ENCODE data around the gene FTSJ1.

Gene FTSJ1

GRCh38 chrX:48466696-48467095 is 9.3 kb upstream of the FTSJ1 start:
- Histone ChIP-seq H3F3A (ENCODE audit: low read depth) (no peaks in the 10 kb centered on the region), H3K4me1 (ENCODE audit: insufficient read depth, low read length, poor library complexity, severe bottlenecking) (peaks cover 9% of the 10 kb centered on the region), H4K20me1 (ENCODE audit: insufficient read depth, low read length, poor library complexity, severe bottlenecking) (no peaks in the 10 kb centered on the region), H3K4me2 (ENCODE audit: low read depth, low read length, poor library complexity, severe bottlenecking) (no peak overlapping the region), H3K4me3 (ENCODE audit: low read length, poor library complexity, severe bottlenecking) (no peak overlapping the region), H3K9me3 (ENCODE audit: insufficient read depth, low read depth, low read length) (no peaks in the 10 kb centered on the region), H3K9me2 (replicated peaks; ENCODE audit: low read depth, low read length) (no peaks in the 10 kb centered on the region), H3K9ac (ENCODE audit: low read depth, low read length, poor library complexity, severe bottlenecking) (no peak overlapping the region), H2AFZ (ENCODE audit: low read length) (no peak overlapping the region), H3K36me3 (ENCODE audit: insufficient read depth, low read length) (no peaks in the 10 kb centered on the region; the same call in 1 of the 2 replicates), H3K27me3 (ENCODE audit: insufficient read depth, low read length, poor library complexity, severe bottlenecking) (no peaks in the 10 kb centered on the region), H3K79me2 (ENCODE audit: insufficient read depth, low read length) (no peaks in the 10 kb centered on the region; the same call in none of the 2 replicates)
- TF ChIP-seq CTCF (conservative IDR thresholded peaks at IDR 0.05; ENCODE audit: low read length) (peak; percentile 36; the same call in 1 of the 2 replicates), EZH2phosphoT487 (IDR thresholded peaks at IDR 0.05; ENCODE audit: borderline replicate concordance) (no peak)

- Histone ChIP-seq H4K20me1 (ENCODE audit: insufficient read depth, low read length, poor library complexity, severe bottlenecking) (no peaks in the 10 kb centered on the region), H3K4me3 (ENCODE audit: low read length, poor library complexity, severe bottlenecking) (peak overlapping the region; percentile 95), H3K79me2 (ENCODE audit: insufficient read depth, low read length) (no peaks in the 10 kb centered on the region; the same call in none of the 2 replicates), H3K9me3 (ENCODE audit: insufficient read depth, low read depth, low read length) (no peaks in the 10 kb centered on the region), H3K9me2 (replicated peaks; ENCODE audit: low read depth, low read length) (no peaks in the 10 kb centered on the region), H3K27me3 (ENCODE audit: insufficient read depth, low read length, poor library complexity, severe bottlenecking) (no peaks in the 10 kb centered on the region), H3K4me1 (ENCODE audit: insufficient read depth, low read length, poor library complexity, severe bottlenecking) (peaks cover 9% of the 10 kb centered on the region), H3F3A (ENCODE audit: low read depth) (no peaks in the 10 kb centered on the region), H3K4me2 (ENCODE audit: low read depth, low read length, poor library complexity, severe bottlenecking) (peak overlapping the region; percentile 82), H2AFZ (ENCODE audit: low read length) (no peak overlapping the region), H3K36me3 (ENCODE audit: insufficient read depth, low read length) (no peaks in the 10 kb centered on the region), H3K9ac (ENCODE audit: low read depth, low read length, poor library complexity, severe bottlenecking) (peak overlapping the region; percentile 91)
- TF ChIP-seq EZH2phosphoT487 (IDR thresholded peaks at IDR 0.05; ENCODE audit: borderline replicate concordance) (no peak), CTCF (conservative IDR thresholded peaks at IDR 0.05; ENCODE audit: low read length) (no peak)
Measured at GRCh38 chrX:48467281-48467761, 8.7 kb upstream of the FTSJ1 start.

- Histone ChIP-seq H3K4me2 (ENCODE audit: low read depth, low read length, poor library complexity, severe bottlenecking) (peak overlapping the region; percentile 82), H3K36me3 (ENCODE audit: insufficient read depth, low read length) (no peaks in the 10 kb centered on the region), H3K9ac (ENCODE audit: low read depth, low read length, poor library complexity, severe bottlenecking) (peak overlapping the region; percentile 91), H3F3A (ENCODE audit: low read depth) (no peaks in the 10 kb centered on the region), H4K20me1 (ENCODE audit: insufficient read depth, low read length, poor library complexity, severe bottlenecking) (no peaks in the 10 kb centered on the region), H3K9me3 (ENCODE audit: insufficient read depth, low read depth, low read length) (no peaks in the 10 kb centered on the region), H3K9me2 (replicated peaks; ENCODE audit: low read depth, low read length) (no peaks in the 10 kb centered on the region), H2AFZ (ENCODE audit: low read length) (peak overlapping the region; percentile 97), H3K4me3 (ENCODE audit: low read length, poor library complexity, severe bottlenecking) (peak overlapping the region; percentile 95), H3K27me3 (ENCODE audit: insufficient read depth, low read length, poor library complexity, severe bottlenecking) (no peaks in the 10 kb centered on the region), H3K79me2 (ENCODE audit: insufficient read depth, low read length) (no peaks in the 10 kb centered on the region; the same call in none of the 2 replicates), H3K4me1 (ENCODE audit: insufficient read depth, low read length, poor library complexity, severe bottlenecking) (peaks cover 9% of the 10 kb centered on the region)
- no peak for TF ChIP-seq EZH2phosphoT487 (IDR thresholded peaks at IDR 0.05; ENCODE audit: borderline replicate concordance)
- no peak for TF ChIP-seq CTCF (conservative IDR thresholded peaks at IDR 0.05; ENCODE audit: low read length)
Measured at GRCh38 chrX:48468247-48468671, 7.7 kb upstream of the FTSJ1 start.
